Stimulated activated CD8-positive, alpha-beta memory T cell treated with anti-CD3 and anti-CD28 coated beads, Interleukin-2, amount 100 ng/mL, for 48 hours (primary cell): ENCODE measurements around the gene ADCY10.
"Not testable (repeated sequence)": the region's sequence is repeated elsewhere in the genome, so short reads cannot be mapped to it uniquely, and the experiment has no call there.

Experiments
- DNase-seq, 2 donors: peaks; one replicate each; pipeline ENCODE4 v3.0.0-alpha.2; 2020; ENCODE audit warnings: low read depth in 2 of 2

The ADCY10 gene

GRCh38 chr1:167812972-167813371 lies 101.0 kb downstream of the ADCY10 start:
- no peak for DNase-seq

GRCh38 chr1:167808690-167809089 lies 105.2 kb downstream of the ADCY10 start:
- DNase-seq, result no peak

- no peak for DNase-seq
Observed at GRCh38 chr1:167808104-167808503, 105.8 kb downstream of the ADCY10 start.

GRCh38 chr1:167806676-167807075 lies 107.3 kb downstream of the ADCY10 start:
- DNase-seq, result not testable (repeated sequence)

- not testable (repeated sequence) for DNase-seq
Observed at GRCh38 chr1:167806235-167806634, 107.7 kb downstream of the ADCY10 start.

GRCh38 chr1:167805041-167805556 lies 108.8 kb downstream of the ADCY10 start:
- DNase-seq, result no peak

GRCh38 chr1:167803358-167804207 lies 110.4 kb downstream of the ADCY10 start:
- peak; percentile 75 to 83 for DNase-seq

- no peak for DNase-seq
Observed at GRCh38 chr1:167802235-167802634, 111.7 kb downstream of the ADCY10 start.

- DNase-seq, result no peak
Observed at GRCh38 chr1:167800251-167800650, 113.7 kb downstream of the ADCY10 start.

- no peak for DNase-seq
Observed at GRCh38 chr1:167799747-167800146, 114.2 kb downstream of the ADCY10 start.

GRCh38 chr1:167798952-167799351 lies 115.0 kb downstream of the ADCY10 start:
- DNase-seq, result no peak

- no peak for DNase-seq
Observed at GRCh38 chr1:167797015-167797414, 116.9 kb downstream of the ADCY10 start.

GRCh38 chr1:167795810-167796740 lies 117.9 kb downstream of the ADCY10 start:
- no peak for DNase-seq

GRCh38 chr1:167794043-167794442 lies 119.9 kb downstream of the ADCY10 start:
- DNase-seq, result no peak

GRCh38 chr1:167792188-167792565 lies 121.8 kb downstream of the ADCY10 start:
- DNase-seq, result no peak

- DNase-seq, result no peak
Observed at GRCh38 chr1:167791281-167792187, 122.4 kb downstream of the ADCY10 start.

- no peak for DNase-seq
Observed at GRCh38 chr1:167790117-167790516, 123.8 kb downstream of the ADCY10 start.

- no peak for DNase-seq
Observed at GRCh38 chr1:167789501-167789900, 124.4 kb downstream of the ADCY10 start.

GRCh38 chr1:167786502-167786901 lies 127.4 kb downstream of the ADCY10 start:
- no peak for DNase-seq

- no peak for DNase-seq
Observed at GRCh38 chr1:167784876-167785550, 128.9 kb downstream of the ADCY10 start.

- DNase-seq, result no peak
Observed at GRCh38 chr1:167782946-167783345, 131.0 kb downstream of the ADCY10 start.
